Ascending aorta (tissue), 2 donors: ENCODE measurements around the gene TMEM187. TPM values are rescaled to one million over a fixed set of nuclear protein-coding genes. Genes with fewer than 3 reads are reported as not detected.

ENCODE experiments used
- DNase-seq, 2 donors: peaks; one replicate each; pipeline ENCODE4 v3.0.0-alpha.2; 2019; ENCODE audit warnings: low spot score in 2 of 2
- H3K27ac ChIP-seq, 2 donors: fragments of 200-600 bp; sonication (generic); one replicate each; pipeline ENCODE4 v1.5.1; 2016 to 2017; ENCODE audit warnings: mild to moderate bottlenecking in 1 of 2
- H3K27me3 ChIP-seq: fragments of 200-600 bp; sonication (generic); one replicate; pipeline ENCODE4 v1.5.1; 2017
- H3K36me3 ChIP-seq, 2 donors: fragments of 200-600 bp; sonication (generic); one replicate each; pipeline ENCODE4 v1.5.1; 2016
- H3K4me1 ChIP-seq, 2 donors: fragments of 200-600 bp; sonication (generic); one replicate each; pipeline ENCODE4 v1.5.1; 2016 to 2017; ENCODE audit warnings: mild to moderate bottlenecking in 1 of 2
- H3K4me3 ChIP-seq, 2 donors: fragments of 200-600 bp; sonication (generic); one replicate each; pipeline ENCODE4 v1.5.1; 2016 to 2017; ENCODE audit warnings: mild to moderate bottlenecking in 1 of 2
- H3K9me3 ChIP-seq, 2 donors: fragments of 200-600 bp; sonication (generic); one replicate each; pipeline ENCODE4 v1.5.1; 2016
- CTCF ChIP-seq, 3 experiments: fragments of 200-600 bp in 2 of 3; fragments of 450-650 bp in 1 of 3; sonication (generic) in 2 of 3; IDR thresholded peaks; one replicate each; pipeline ENCODE4 v1.5.1; 2016 to 2019; ENCODE audit warnings: antibody characterized with exemption in 3 of 3, mild to moderate bottlenecking in 1 of 3, moderate library complexity in 1 of 3
- intact Hi-C: fragments of 100-400 bp; cut with DNase I; formaldehyde crosslinking; loops from one replicate; pipeline ENCODE4 v1.15.1; 2023
- total RNA-seq: library from RNA; depleted of rRNA; stranded (reverse); fragments of >200 nt; gene quantifications from one replicate; pipeline ENCODE4 v1.1.0, GENCODE V29; 2016

TMEM187 gene
- total RNA-seq, 1 donor from 2014 or later = 4.4 TPM

GRCh38 chrX:153928846-153929245, 43.7 kb upstream of the TMEM187 start:
- Histone ChIP-seq H3K27me3 (no peaks in the 10 kb centered on the region), H3K27ac (peak overlapping the region; percentile 53 to 55), H3K4me1 (peaks cover 3 to 14% of the 10 kb centered on the region in 2 donors), H3K36me3 (peaks cover 19 to 26% of the 10 kb centered on the region in 2 donors), H3K4me3 (peak overlapping the region; percentile 17 to 47), H3K9me3 (no peaks in the 10 kb centered on the region)
- no peak for TF ChIP-seq CTCF (IDR thresholded peaks at IDR 0.05)
- DNase-seq = no peak
- intact Hi-C loops = loop anchor here (1.0 to 2.0 kb wide), 4 partner anchors 24 to 205 kb away; partner anchors contain the start of genes ABCD1, BCAP31, IDH3G and SSR4

DNA sequence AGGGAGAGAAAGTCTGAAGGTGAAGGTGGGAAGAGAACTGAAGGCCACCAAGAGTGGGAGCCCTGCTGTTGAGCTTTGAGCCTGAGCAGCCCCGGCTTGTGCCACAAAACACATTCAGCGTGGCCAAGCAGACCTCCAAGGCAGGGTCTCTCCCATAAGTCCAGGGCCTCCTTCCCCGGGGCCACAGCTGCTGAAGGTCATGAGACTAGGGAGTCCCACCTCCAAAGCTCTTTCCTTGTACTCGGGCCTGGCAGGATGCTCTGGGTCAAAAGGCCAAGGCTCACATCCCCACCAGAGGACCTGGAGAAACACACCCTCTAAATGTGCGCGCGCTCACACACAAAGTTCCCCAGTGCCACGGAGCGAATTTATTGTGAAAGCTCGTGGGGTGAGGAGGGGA, 43.0 kb upstream of the TMEM187 start:
- Histone ChIP-seq H3K9me3 (no peaks in the 10 kb centered on the region), H3K27me3 (no peaks in the 10 kb centered on the region), H3K4me3 (no peak overlapping the region), H3K27ac (no peak overlapping the region), H3K36me3 (peaks cover 19 to 26% of the 10 kb centered on the region in 2 donors), H3K4me1 (peaks cover 3 to 18% of the 10 kb centered on the region in 2 donors)
- intact Hi-C loops = loop anchor here (2.0 kb wide), 1 partner anchor 23 kb away; no protein-coding TSS in a partner anchor
- DNase-seq = no peak
- no peak for TF ChIP-seq CTCF (IDR thresholded peaks at IDR 0.05)

- Histone ChIP-seq H3K4me3 (no peak overlapping the region), H3K36me3 (peaks cover 19 to 26% of the 10 kb centered on the region in 2 donors), H3K9me3 (no peaks in the 10 kb centered on the region), H3K27me3 (no peaks in the 10 kb centered on the region), H3K27ac (no peak overlapping the region), H3K4me1 (peaks cover 3 to 18% of the 10 kb centered on the region in 2 donors)
- intact Hi-C loops = no loop called here
- DNase-seq = no peak
- TF ChIP-seq CTCF (IDR thresholded peaks at IDR 0.05) = no peak
Observed at GRCh38 chrX:153930011-153930910, 42.3 kb upstream of the TMEM187 start.

GRCh38 chrX:153931151-153931550, 41.4 kb upstream of the TMEM187 start:
- no peak overlapping the region for H3K4me3 ChIP-seq
- peaks cover 19 to 26% of the 10 kb centered on the region in 2 donors for H3K36me3 ChIP-seq
- H3K4me1 ChIP-seq = peaks cover 3 to 18% of the 10 kb centered on the region in 2 donors
- no peak for DNase-seq
- H3K27me3 ChIP-seq = no peaks in the 10 kb centered on the region
- H3K9me3 ChIP-seq = no peaks in the 10 kb centered on the region
- no peak for TF ChIP-seq CTCF (IDR thresholded peaks at IDR 0.05)
- no peak overlapping the region for H3K27ac ChIP-seq
- intact Hi-C loops = no loop called here

DNA sequence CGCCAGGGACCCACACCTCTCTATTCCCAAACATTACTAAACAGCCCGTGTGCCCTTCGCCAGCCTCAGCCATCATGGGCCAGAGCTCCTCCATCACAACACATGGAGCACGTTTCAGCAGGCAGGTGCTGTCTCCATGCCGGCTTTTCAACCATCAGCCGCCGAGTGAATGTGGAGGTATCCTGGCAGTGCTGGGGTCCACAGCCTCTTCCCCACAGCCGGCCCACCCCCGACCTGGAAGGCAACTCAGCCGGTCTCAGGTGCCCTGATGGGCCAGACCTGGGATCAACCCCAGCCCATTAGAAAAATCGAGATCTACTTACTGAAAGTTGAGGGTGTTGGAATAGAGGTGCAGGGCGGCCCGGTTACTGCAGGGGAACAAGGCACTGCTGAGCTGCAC, 40.8 kb upstream of the TMEM187 start:
- Histone ChIP-seq H3K27ac (no peak overlapping the region), H3K4me3 (no peak overlapping the region), H3K27me3 (no peaks in the 10 kb centered on the region), H3K36me3 (peaks cover 19 to 26% of the 10 kb centered on the region in 2 donors), H3K4me1 (peaks cover 3 to 15% of the 10 kb centered on the region in 2 donors), H3K9me3 (no peaks in the 10 kb centered on the region)
- intact Hi-C loops = no loop called here
- TF ChIP-seq CTCF (IDR thresholded peaks at IDR 0.05) = no peak
- no peak for DNase-seq
